ENCODE results near the gene EGFL6. TPM values are rescaled to one million over a fixed set of nuclear protein-coding genes. Genes with fewer than 3 reads are reported as not detected.

Gene EGFL6
- 15.7 TPM for total RNA-seq
- long read RNA-seq, transcript EGFL6-201 (12 exons, 2,398 nt) = major isoform, 17 of 62 reads
- long read RNA-seq, transcript EGFL6-202 (12 exons, 2,385 nt) = minor isoform, 6 of 62 reads
- long read RNA-seq, partial matches to known transcripts = 37 of 62 reads
- long read RNA-seq, other reads (novel, unspliced or antisense) = 2 of 62 reads

DNA sequence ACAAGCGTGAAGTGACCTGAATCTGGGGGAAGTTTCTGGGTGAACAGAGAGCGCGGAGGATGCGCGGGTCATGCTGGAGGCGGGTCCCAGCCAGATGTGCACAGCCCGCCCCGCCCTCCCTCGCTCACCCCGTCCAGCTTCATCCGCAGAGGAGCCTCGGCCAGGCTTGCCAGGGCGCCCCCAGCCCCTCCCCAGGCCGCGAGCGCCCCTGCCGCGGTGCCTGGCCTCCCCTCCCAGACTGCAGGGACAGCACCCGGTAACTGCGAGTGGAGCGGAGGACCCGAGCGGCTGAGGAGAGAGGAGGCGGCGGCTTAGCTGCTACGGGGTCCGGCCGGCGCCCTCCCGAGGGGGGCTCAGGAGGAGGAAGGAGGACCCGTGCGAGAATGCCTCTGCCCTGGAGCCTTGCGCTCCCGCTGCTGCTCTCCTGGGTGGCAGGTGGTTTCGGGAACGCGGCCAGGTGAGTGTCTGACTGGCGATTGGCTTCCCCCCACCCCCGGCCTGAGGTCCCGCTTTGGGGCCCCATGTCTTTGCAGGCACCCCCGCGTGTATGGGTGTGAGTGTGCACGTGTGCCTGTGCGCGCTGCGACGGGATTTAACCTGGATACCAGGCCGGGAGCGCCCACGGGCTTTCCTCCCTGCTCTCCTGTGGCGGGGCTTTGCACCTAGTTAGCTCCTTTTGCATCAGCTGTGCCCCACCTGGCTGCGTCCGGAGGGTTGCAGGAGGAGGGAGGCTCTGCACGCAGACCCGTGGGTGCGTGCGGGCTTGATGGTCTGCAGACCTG, at the start of gene EGFL6:
Gene EGFL6, plus strand, starts transcription at position 123 of the 782 bp plus-strand sequence. Its CDS starts 261 bp downstream, at position 384.
- DNase-seq (ENCODE audit: low spot score) = no peak

- no peak for DNase-seq (ENCODE audit: low spot score)
Measured at GRCh38 chrX:13520351-13520750, 49.0 kb upstream of the EGFL6 start.

GRCh38 chrX:13520936-13521335, 48.5 kb upstream of the EGFL6 start:
- DNase-seq (ENCODE audit: low spot score) = no peak

- no peak for DNase-seq (ENCODE audit: low spot score)
Measured at GRCh38 chrX:13522811-13523210, 46.6 kb upstream of the EGFL6 start.

DNA sequence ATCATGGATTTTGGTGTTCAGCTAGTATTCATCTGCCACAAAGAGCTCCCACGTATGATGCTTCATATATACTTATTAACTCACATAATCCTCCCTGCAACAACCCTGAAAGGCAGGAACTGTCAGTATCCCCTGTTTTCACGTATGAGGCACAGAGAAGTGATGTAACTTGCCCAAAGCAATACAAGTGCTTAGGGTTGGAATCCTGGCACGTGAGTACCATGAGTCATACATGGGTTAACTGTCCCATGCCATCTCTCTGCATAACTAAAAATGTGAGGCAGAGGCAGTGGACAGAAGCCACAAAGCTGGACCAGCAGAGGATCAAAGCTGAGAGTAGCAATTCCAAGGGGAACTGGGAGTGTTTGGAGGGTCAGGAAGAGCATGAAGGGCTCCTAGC, 35.7 kb upstream of the EGFL6 start:
- DNase-seq (ENCODE audit: low spot score) = no peak

- DNase-seq (ENCODE audit: low spot score) = no peak
Measured at GRCh38 chrX:13535376-13536165, 33.8 kb upstream of the EGFL6 start.

DNA sequence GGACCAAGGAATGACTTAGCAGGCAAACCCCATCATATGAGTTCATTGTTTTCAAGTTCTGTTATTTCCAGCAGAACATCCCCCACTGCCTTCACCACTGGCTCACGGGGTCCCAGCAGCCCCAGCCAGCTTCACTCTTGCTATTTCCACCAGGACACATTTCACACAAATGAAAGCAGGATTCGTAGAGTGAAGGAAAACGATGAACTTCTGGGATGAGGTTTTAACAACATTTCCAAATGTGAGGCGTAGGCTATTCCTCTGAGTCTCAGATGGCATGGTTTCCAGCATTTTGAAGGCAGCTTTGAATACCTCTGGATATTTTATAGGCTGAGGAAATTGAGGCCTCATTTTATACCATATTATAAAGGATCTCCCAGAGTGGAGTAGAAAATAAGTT, 32.9 kb upstream of the EGFL6 start:
- no peak for DNase-seq (ENCODE audit: low spot score)

DNA sequence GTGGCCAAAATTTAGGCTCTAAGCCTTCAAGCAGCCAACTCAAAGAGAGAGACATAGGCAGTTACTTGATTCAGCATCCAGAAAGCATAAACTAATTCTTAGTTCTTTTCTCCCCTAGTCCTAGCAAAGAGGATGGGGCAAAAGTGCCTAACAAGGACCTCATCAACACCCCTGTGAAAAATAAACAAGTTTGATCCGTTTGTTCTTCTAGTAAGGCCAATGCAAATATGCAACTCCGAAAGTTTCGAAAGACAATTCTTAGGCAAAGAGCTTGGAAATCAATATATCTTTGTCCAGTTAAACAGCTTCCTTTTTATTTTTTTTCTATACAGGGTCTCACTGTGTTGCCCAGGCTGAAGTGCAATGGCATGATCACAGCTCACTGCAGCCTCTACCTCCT, 31.0 kb upstream of the EGFL6 start:
- no peak for DNase-seq (ENCODE audit: low spot score)

DNA sequence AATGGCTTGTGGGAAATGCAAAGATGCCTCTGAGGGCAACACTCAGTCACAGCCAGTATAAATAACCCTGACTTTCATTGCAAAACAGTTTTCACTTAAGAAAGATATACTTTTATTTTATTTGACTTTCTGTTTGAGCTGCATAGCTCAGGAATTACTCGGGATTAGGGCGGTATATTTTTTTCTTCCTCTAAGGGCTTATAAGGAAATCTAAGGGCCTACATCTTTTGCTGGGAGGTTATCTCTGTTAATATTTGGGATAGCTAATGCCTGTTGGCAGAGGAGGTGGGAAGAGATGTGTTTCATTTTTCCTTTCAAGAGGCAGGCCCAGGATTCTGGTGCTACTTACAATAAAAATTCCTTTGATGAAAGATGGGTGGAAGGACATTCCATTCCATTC, 28.8 kb upstream of the EGFL6 start:
- DNase-seq (ENCODE audit: low spot score) = no peak

GRCh38 chrX:13545726-13546125, 23.7 kb upstream of the EGFL6 start:
- DNase-seq (ENCODE audit: low spot score) = no peak

GRCh38 chrX:13547671-13548070, 21.7 kb upstream of the EGFL6 start:
- no peak for DNase-seq (ENCODE audit: low spot score)

DNA sequence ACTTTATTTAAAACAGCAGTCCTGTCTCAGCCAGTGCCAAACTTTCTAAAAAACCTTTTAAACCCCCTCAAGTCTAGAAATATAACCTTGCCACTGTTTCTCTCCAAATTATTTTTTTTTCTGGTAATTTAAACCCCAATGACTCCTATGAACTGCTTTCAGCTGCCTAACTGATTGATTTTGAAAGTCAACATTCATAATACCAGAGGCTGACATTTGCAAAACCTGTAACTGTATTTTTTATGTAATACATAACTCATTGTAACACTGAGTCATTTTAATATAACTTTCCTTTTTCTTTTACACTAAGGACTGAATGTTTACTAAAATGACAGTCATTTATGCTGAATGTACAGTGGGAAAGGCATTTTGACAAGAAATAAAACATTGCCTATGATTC, 19.1 kb upstream of the EGFL6 start:
- no peak for DNase-seq (ENCODE audit: low spot score)

GRCh38 chrX:13551610-13552009, 17.8 kb upstream of the EGFL6 start:
- DNase-seq (ENCODE audit: low spot score) = no peak

GRCh38 chrX:13552892-13553291, 16.5 kb upstream of the EGFL6 start:
- DNase-seq (ENCODE audit: low spot score) = no peak

DNA sequence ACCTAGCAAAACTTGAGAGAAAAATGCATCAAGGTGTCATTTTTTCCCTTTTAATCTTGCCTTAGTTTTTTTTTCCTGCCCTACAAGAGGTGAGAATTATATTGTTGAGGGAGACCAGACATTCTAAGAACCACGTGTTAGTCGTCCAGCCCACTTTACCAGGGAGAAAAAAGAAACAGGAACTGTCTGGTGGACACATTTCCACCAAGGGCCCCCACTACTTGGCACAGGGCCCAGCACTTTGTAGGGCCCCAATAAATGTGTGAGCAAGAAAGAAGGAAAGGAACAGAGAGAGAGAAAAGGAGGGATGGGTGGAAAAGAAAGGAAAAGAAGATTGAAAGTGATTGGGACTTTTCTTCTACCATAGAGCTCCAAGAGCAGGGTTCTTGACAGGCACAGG, 3.9 kb upstream of the EGFL6 start:
- DNase-seq (ENCODE audit: low spot score) = no peak

DNA sequence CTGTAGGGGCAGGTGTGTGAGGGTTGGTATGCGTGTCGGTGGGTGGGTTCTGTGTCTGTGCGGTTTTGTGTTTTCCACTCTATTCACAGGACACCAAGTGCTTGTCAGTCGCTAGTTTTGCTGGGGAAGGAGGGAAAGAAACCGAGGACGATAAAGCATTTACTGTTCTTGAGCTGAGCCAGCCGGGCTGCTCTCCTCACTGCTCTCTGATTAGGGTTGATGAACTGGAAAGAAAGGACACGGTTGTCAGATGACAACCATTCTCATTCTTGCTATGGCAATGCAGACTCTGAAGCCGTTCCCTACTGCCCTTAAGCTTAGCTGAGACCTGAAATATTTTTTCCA, 832 bp downstream of the EGFL6 start:
- DNase-seq (ENCODE audit: low spot score) = no peak

DNA sequence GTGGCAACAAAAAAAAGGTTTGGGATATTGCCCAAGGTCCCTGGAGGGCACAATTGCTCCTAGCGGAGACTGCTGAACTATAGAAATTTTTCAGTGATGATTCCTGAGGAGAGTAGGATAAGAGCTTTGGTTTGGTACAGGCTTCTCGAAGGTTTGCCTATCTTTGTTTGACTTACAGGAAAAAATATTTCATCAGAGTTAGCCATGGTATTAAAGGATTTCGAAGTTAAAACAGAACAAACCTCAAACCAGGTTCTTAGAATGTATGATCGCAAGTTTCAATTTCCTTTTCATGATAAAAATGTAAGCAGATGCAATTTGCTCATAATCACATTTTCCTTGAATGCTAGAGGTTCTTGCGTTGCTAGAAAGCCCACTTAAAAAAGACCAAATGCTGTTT, 1.7 kb downstream of the EGFL6 start:
- no peak for DNase-seq (ENCODE audit: low spot score)

DNA sequence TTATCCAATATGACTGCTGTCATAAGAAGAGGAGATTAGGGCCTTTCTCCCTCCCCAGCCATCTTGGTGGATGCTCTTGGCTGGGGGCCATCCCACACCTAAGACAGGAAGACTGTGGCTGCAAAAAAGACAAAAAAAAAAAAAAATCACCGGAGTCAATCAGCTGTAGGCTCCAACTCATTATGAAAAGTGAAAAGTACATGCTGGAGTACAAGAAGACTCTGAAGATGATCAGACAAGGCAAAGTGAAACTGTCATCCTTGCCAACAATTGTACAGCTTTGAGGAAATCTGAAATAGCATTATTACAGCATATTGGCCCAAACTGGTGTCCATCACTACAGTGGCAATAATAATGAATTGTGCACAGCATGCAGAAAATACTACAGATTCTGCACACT, 5.2 kb downstream of the EGFL6 start:
- DNase-seq (ENCODE audit: low spot score) = no peak

DNA sequence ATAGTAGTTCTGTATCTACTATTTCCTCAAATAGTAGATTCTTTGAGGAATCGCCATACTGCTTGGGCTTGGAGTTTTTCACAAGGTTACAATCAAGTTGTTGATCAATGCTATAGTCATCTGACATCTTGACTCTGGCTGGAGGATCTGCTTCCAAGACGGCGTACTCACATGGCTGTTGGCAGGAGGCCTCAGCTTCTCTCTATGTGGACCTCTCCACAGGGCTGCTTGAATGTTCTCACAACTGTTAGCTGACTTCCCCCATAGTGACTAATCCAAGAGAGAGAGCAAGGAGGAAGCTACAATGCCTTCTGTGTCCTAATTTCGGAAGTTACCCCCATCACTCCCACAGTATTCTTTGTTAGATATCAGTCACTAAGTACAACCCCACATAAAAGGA, 10.3 kb downstream of the EGFL6 start:
- no peak for DNase-seq (ENCODE audit: low spot score)

- no peak for DNase-seq (ENCODE audit: low spot score)
Measured at GRCh38 chrX:13581554-13581953, 12.2 kb downstream of the EGFL6 start.

DNA sequence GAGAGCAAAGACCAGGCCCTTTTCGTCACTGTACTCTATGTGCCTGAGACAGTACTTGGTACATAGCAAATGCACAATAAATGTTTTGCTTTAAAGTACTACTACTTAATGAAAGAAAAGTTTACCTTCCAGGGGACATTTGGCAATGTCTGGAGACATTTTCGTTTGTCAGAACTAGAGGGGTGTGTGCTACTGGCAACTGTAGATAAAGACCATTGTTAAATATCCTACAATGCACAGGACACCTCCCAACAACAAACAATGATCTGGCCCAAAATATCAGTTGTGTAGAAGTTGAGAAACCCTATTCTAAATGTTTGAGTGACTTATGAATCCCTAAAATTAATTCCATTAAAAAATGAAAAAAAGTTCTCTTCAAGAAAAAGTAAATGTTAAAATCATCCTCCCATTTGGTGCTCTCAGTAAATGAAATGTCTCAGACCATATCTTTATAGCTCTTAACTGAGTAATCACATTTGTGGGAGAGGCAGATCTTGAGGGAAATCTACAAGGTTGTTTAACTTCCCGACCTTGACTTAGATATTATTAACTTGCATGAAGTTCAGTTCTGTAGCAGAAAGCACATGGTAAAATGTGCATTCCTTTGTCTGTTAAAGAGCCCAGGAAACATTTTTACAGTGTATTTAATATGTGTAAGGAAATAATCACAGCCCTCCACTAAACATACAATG, 18.5 kb downstream of the EGFL6 start:
- DNase-seq (ENCODE audit: low spot score) = no peak

DNA sequence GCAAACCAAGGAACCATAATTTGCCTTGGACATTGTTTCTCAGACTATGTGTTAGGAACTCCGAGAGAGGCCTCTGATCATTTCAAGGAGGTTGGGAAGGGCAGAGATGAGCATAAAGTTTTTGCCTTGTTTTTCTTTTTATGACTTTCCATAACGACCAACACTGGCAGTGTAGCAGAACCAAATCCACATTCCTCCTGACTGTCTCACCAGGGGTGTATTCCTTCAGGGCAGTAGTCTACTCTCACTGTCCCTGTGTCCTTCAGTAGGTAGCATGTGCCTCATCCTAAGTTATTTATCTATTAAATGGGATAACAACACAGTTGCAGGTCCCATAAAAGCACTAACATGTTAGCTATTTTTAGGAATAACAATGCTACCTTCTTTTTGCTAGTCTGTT, 20.8 kb downstream of the EGFL6 start:
- DNase-seq (ENCODE audit: low spot score) = no peak
